Endothelial cell of umbilical vein (primary cell): ENCODE measurements around the gene TANGO2. TPM values are rescaled to one million over a fixed set of nuclear protein-coding genes. Genes with fewer than 3 reads are reported as not detected.

Source experiments
- BruUV-seq: library from RNA; stranded (reverse); fragments of 400-500 nt; replicated peaks from 2 replicates; lab custom pipeline; 2021; lab: Mats Ljungman, UMichigan
- CTCF ChIA-PET: fragments of 300-600, 350-600 bp; sonication (Branson Sonifier 250); formaldehyde crosslinking; loops from one replicate; lab custom pipeline; 2021; ENCODE audit warnings: antibody characterized with exemption, inconsistent platforms; lab: Charles Lee
- POLR2A ChIA-PET: fragments of 300-600, 350-600 bp; sonication (Branson Sonifier 250); formaldehyde crosslinking; loops from one replicate; lab custom pipeline; 2021; ENCODE audit warnings: antibody characterized with exemption, inconsistent platforms; lab: Charles Lee
- DNase-seq: peaks from one replicate; pipeline ENCODE4 v3.0.0-alpha.2; 2011; ENCODE audit warnings: low read depth, low spot score
- FAIRE-seq: peaks from 2 replicates; lab custom pipeline; 2011; peaks lifted over from hg19 to GRCh38; lab: Jason Lieb, UNC
- H2AFZ ChIP-seq: 2 replicates; pipeline ENCODE4 v1.6.0; 2012; ENCODE audit warnings: low read depth, low read length, control low read depth, inconsistent platforms
- H3K27ac ChIP-seq: 2 replicates; pipeline ENCODE4 v1.5.1; 2011; ENCODE audit warnings: low read depth, mild to moderate bottlenecking, control low read depth, low read length, moderate library complexity; ENCODE audit not compliant: insufficient read depth
- H3K27me3 ChIP-seq, 2 experiments: 2 replicates each; pipeline versions ENCODE4 v1.6.0 to v1.6.1; 2011; ENCODE audit warnings: low read length in 2 of 2, mixed read lengths in 1 of 2; ENCODE audit not compliant: control insufficient read depth in 2 of 2, insufficient read depth in 2 of 2
- H3K36me3 ChIP-seq, 2 experiments: 2 replicates in 1 of 2; 3 replicates in 1 of 2; pipeline ENCODE4 v1.5.1; 2011; ENCODE audit warnings: low read length in 2 of 2, mild to moderate bottlenecking in 1 of 2, moderate library complexity in 1 of 2; ENCODE audit not compliant: control insufficient read depth in 2 of 2, insufficient read depth in 2 of 2; ENCODE audit errors: extremely low read depth in 1 of 2
- H3K4me1 ChIP-seq: 3 replicates; pipeline ENCODE4 v1.5.1; 2011; ENCODE audit warnings: mild to moderate bottlenecking, low read length; ENCODE audit not compliant: control insufficient read depth, insufficient read depth; ENCODE audit errors: extremely low read depth
- H3K4me2 ChIP-seq: 2 replicates; pipeline ENCODE4 v1.6.1; 2011; ENCODE audit warnings: low read length, control low read depth, mixed read lengths; ENCODE audit not compliant: insufficient read depth
- H3K4me3 ChIP-seq, 3 experiments: fragments of 200-600 bp in 1 of 3; sonication (generic), shearing (Covaris generic) in 1 of 3; replicated peaks in 1 of 3; 2 replicates each; pipeline ENCODE4 v1.5.1; 2011 to 2016; ENCODE audit warnings: control low read depth in 3 of 3, low read length in 3 of 3, mild to moderate bottlenecking in 2 of 3, inconsistent platforms in 1 of 3, low read depth in 1 of 3, moderate library complexity in 1 of 3; ENCODE audit not compliant: insufficient read depth in 1 of 3
- H3K79me2 ChIP-seq: 2 replicates; pipeline ENCODE4 v1.6.0; 2012; ENCODE audit warnings: low read length, inconsistent platforms; ENCODE audit not compliant: control insufficient read depth, insufficient read depth
- H3K9ac ChIP-seq: replicated peaks from 2 replicates; pipeline ENCODE3; 2011; ENCODE audit warnings: low read length, control low read depth; ENCODE audit not compliant: insufficient read depth; ENCODE audit errors: extremely low read depth
- H3K9me1 ChIP-seq: replicated peaks from 3 replicates; pipeline ENCODE4 v1.6.0; 2011; ENCODE audit warnings: mild to moderate bottlenecking, low read length; ENCODE audit not compliant: control insufficient read depth, insufficient read depth; ENCODE audit errors: extremely low read depth
- H3K9me3 ChIP-seq: replicated peaks from 2 replicates; pipeline ENCODE4 v1.5.1; 2012; ENCODE audit warnings: low read length, inconsistent platforms; ENCODE audit not compliant: control insufficient read depth, insufficient read depth
- H4K20me1 ChIP-seq: replicated peaks from 2 replicates; pipeline ENCODE3; 2011; ENCODE audit warnings: mild to moderate bottlenecking, low read length; ENCODE audit not compliant: control insufficient read depth, insufficient read depth; ENCODE audit errors: extremely low read depth
- EZH2 ChIP-seq: IDR thresholded peaks from 2 replicates; pipeline ENCODE4 v1.6.1; 2012; ENCODE audit warnings: borderline replicate concordance, low read depth, mild to moderate bottlenecking, moderate library complexity, low read length, inconsistent platforms; ENCODE audit not compliant: severe bottlenecking
- FOS ChIP-seq: IDR thresholded peaks from 2 replicates; pipeline ENCODE4 v1.6.1; 2011; ENCODE audit warnings: mild to moderate bottlenecking, low read length, moderate library complexity, borderline replicate concordance; ENCODE audit not compliant: insufficient read depth
- JUN ChIP-seq: IDR thresholded peaks from 2 replicates; pipeline ENCODE4 v1.6.1; 2011; ENCODE audit warnings: borderline replicate concordance, low read depth; ENCODE audit not compliant: insufficient read length, insufficient read depth
- MAX ChIP-seq: IDR thresholded peaks from 2 replicates; pipeline ENCODE4 v1.6.1; 2011; ENCODE audit not compliant: insufficient read depth, insufficient read length
- MYC ChIP-seq: IDR thresholded peaks from one replicate; pipeline ENCODE4 v1.6.1; 2011; ENCODE audit warnings: mild to moderate bottlenecking, low read depth, low read length
- POLR2A ChIP-seq: IDR thresholded peaks from 2 replicates; pipeline ENCODE4 v1.6.1; 2012; ENCODE audit warnings: low read depth, mild to moderate bottlenecking, control low read depth, low read length
- POLR2AphosphoS5 ChIP-seq: IDR thresholded peaks from 2 replicates; pipeline ENCODE4 v1.6.1; 2012; ENCODE audit warnings: low read depth, mild to moderate bottlenecking, control low read depth, low read length, moderate library complexity; ENCODE audit not compliant: insufficient read depth
- dilution Hi-C: fragments of 300-500 bp; cut with MboI; formaldehyde crosslinking; loops from one replicate; pipeline ENCODE4 v1.15.0; 2019; ENCODE audit warnings: low sequenced_read_pairs; ENCODE audit not compliant: extremely low pct_ligation_motif_present
- intact Hi-C: fragments of 100-400 bp; cut with micrococcal nuclease; formaldehyde crosslinking; loops from one replicate; pipeline ENCODE4 v1.10.0; 2022
- polyA plus RNA-seq, 4 experiments: library from polyadenylated mRNA; depleted of rRNA in 3 of 4; stranded (reverse) in 3 of 4; unstranded in 1 of 4; fragments of >200 nt; gene quantifications; 2 replicates each; pipeline versions ENCODE4 v1.2.1 to v1.2.3, GENCODE V29; 2011 to 2012; ENCODE audit warnings: missing spikeins in 1 of 4
- total RNA-seq: library from RNA; stranded (reverse); gene quantifications from 2 replicates; pipeline ENCODE4 v1.2.3, GENCODE V29; 2021

Gene TANGO2
- total and polyA plus RNA-seq, 2 donors (not counting 3 experiments of a cell fraction or from before 2014, with no cell fraction given): 40.0 to 49.3 TPM

GRCh38 chr22:20024650-20025397, 3.9 kb downstream of the TANGO2 start:
- Histone ChIP-seq H2AFZ (no peak overlapping the region), H3K27me3 (no peaks in the 10 kb centered on the region), H3K9me3 (no peaks in the 10 kb centered on the region), H4K20me1 (no peaks in the 10 kb centered on the region), H3K9me1 (no peaks in the 10 kb centered on the region), H3K4me3 (no peak overlapping the region), H3K9ac (no peak overlapping the region), H3K27ac (no peak overlapping the region), H3K36me3 (no peaks in the 10 kb centered on the region), H3K4me1 (peaks cover 12% of the 10 kb centered on the region), H3K79me2 (peaks cover 22% of the 10 kb centered on the region), H3K4me2 (no peak overlapping the region)
- dilution Hi-C loops (no loop called here), intact Hi-C loops (no loop called here)
- ChIA-PET CTCF (no interaction called here), POLR2A (no interaction called here)
- FAIRE-seq: no peak
- no TSS peak for BruUV-seq
- TF ChIP-seq FOS (no peak), POLR2A (no peak), MAX (no peak), POLR2AphosphoS5 (no peak), MYC (no peak), JUN (no peak)
- DNase-seq: no peak

GRCh38 chr22:20025401-20026203, 4.7 kb downstream of the TANGO2 start:
- Histone ChIP-seq H3K9me1 (no peaks in the 10 kb centered on the region), H4K20me1 (no peaks in the 10 kb centered on the region), H3K4me3 (no peak overlapping the region), H3K27ac (no peak overlapping the region), H3K9ac (no peak overlapping the region), H3K9me3 (no peaks in the 10 kb centered on the region), H2AFZ (no peak overlapping the region), H3K27me3 (no peaks in the 10 kb centered on the region), H3K36me3 (no peaks in the 10 kb centered on the region), H3K79me2 (peaks cover 22% of the 10 kb centered on the region), H3K4me1 (peaks cover 8% of the 10 kb centered on the region), H3K4me2 (no peak overlapping the region)
- POLR2A ChIA-PET: no interaction called here
- intact Hi-C loops (no loop called here), dilution Hi-C loops (no loop called here)
- BruUV-seq: no TSS peak
- no peak for DNase-seq
- no peak for TF ChIP-seq FOS
- no peak for TF ChIP-seq EZH2
- CTCF ChIA-PET: no interaction called here
- no peak for FAIRE-seq
